HepG2 (cell line): ENCODE data around the gene RABGAP1L. TPM values are rescaled to one million over a fixed set of nuclear protein-coding genes. Genes with fewer than 3 reads are reported as not detected.

Source experiments
- ARNT2 ChIP-seq: sonication (generic); formaldehyde crosslinking; IDR thresholded peaks from 2 replicates; pipeline ENCODE4 v1.8.0; 2022; ENCODE audit warnings: mild to moderate bottlenecking, low read depth, missing genetic modification reagents, moderate library complexity
- CHD4 ChIP-seq: fragments of 200-600 bp; sonication (generic); IDR thresholded peaks from 2 replicates; pipeline ENCODE4 v1.7.0; 2017; ENCODE audit warnings: mild to moderate bottlenecking, low read length, borderline replicate concordance
- GATA4 ChIP-seq: sonication (generic); IDR thresholded peaks from 2 replicates; pipeline ENCODE4 v1.6.1; 2016; ENCODE audit warnings: antibody characterized with exemption, low read depth, borderline replicate concordance
- HOXD1 ChIP-seq: sonication (generic); formaldehyde crosslinking; IDR thresholded peaks from 2 replicates; pipeline ENCODE4 v1.5.0; 2020; ENCODE audit warnings: missing genetic modification reagents
- KLF11 ChIP-seq: IDR thresholded peaks from 2 replicates; pipeline ENCODE4 v1.6.1; 2016; ENCODE audit warnings: missing compliant biosample characterization
- MTF1 ChIP-seq: sonication (generic); formaldehyde crosslinking; IDR thresholded peaks from 2 replicates; pipeline ENCODE4 v1.5.0; 2020; ENCODE audit warnings: missing genetic modification reagents
- NONO ChIP-seq, 2 experiments: fragments of 450-650 bp in 1 of 2; sonication (generic) in 1 of 2; formaldehyde crosslinking in 1 of 2; IDR thresholded peaks in 1 of 2; conservative IDR thresholded peaks in 1 of 2; 2 replicates each; pipeline versions ENCODE4 v1.6.1 to v1.8.0; 2017 to 2022; ENCODE audit warnings: mild to moderate bottlenecking in 1 of 2, missing genetic modification reagents in 1 of 2, moderate library complexity in 1 of 2
- NR2C2 ChIP-seq: sonication (generic); formaldehyde crosslinking; IDR thresholded peaks from 2 replicates; pipeline ENCODE4 v1.4.0; 2020; ENCODE audit warnings: missing genetic modification reagents, mild to moderate bottlenecking, moderate library complexity, borderline replicate concordance
- RCOR2 ChIP-seq: IDR thresholded peaks from 2 replicates; pipeline ENCODE4 v1.6.1; 2016; ENCODE audit warnings: missing biosample characterization, missing genetic modification reagents
- RELA ChIP-seq: sonication (generic); formaldehyde crosslinking; IDR thresholded peaks from 2 replicates; pipeline ENCODE4 v1.4.0; 2020; ENCODE audit warnings: missing genetic modification reagents
- RNF2 ChIP-seq: fragments of 450-650 bp; conservative IDR thresholded peaks from 2 replicates; pipeline ENCODE4 v1.6.1; 2016; ENCODE audit warnings: low read depth
- SMAD3 ChIP-seq: sonication (generic); formaldehyde crosslinking; IDR thresholded peaks from 2 replicates; pipeline ENCODE4 v1.4.0; 2020; ENCODE audit warnings: missing genetic modification reagents
- SP5 ChIP-seq: IDR thresholded peaks from 2 replicates; pipeline ENCODE4 v1.6.1; 2016; ENCODE audit warnings: low read depth, borderline replicate concordance
- TMF1 ChIP-seq: sonication (generic); formaldehyde crosslinking; IDR thresholded peaks from 2 replicates; pipeline ENCODE4 v1.8.1; 2022; ENCODE audit warnings: low read depth, missing genetic modification reagents
- ZBTB21 ChIP-seq: sonication (generic); formaldehyde crosslinking; IDR thresholded peaks from 2 replicates; pipeline ENCODE4 v1.4.0; 2020; ENCODE audit warnings: missing genetic modification reagents
- ZNF17 ChIP-seq: sonication (generic); formaldehyde crosslinking; IDR thresholded peaks from 2 replicates; pipeline ENCODE4 v1.5.0; 2020; ENCODE audit warnings: mild to moderate bottlenecking, missing genetic modification reagents
- ZNF180 ChIP-seq: sonication (generic); formaldehyde crosslinking; IDR thresholded peaks from 2 replicates; pipeline ENCODE4 v1.4.0; 2020; ENCODE audit warnings: low read depth, missing genetic modification reagents, borderline replicate concordance
- ZNF614 ChIP-seq: IDR thresholded peaks from 2 replicates; pipeline ENCODE4 v1.6.1; 2018; ENCODE audit warnings: missing biosample characterization, missing genetic modification reagents, inconsistent platforms, borderline replicate concordance
- ZNF761 ChIP-seq: sonication (generic); formaldehyde crosslinking; conservative IDR thresholded peaks from 2 replicates; pipeline ENCODE4 v1.4.0; 2020; ENCODE audit warnings: mild to moderate bottlenecking, missing genetic modification reagents
- ZNF792 ChIP-seq: IDR thresholded peaks from 2 replicates; pipeline ENCODE4 v1.6.1; 2016
- ZNF839 ChIP-seq: sonication (generic); formaldehyde crosslinking; IDR thresholded peaks from 2 replicates; pipeline ENCODE4 v1.4.0; 2020; ENCODE audit warnings: missing genetic modification reagents, mild to moderate bottlenecking, borderline replicate concordance
- polyA plus RNA-seq, 8 experiments: library from polyadenylated mRNA; depleted of rRNA in 3 of 8; stranded (reverse) in 7 of 8; unstranded in 1 of 8; fragments of >200 nt; fragmentation: Illumina TruSeq in 4 of 8; extraction: Trizol in 4 of 8; gene quantifications; 2 replicates each; pipeline versions ENCODE4 v1.2.1 to v1.2.3, GENCODE V29; 2011 to 2016; ENCODE audit warnings: low read depth in 4 of 8, missing spikeins in 1 of 8, mixed read lengths in 1 of 8; ENCODE audit not compliant: insufficient read depth in 1 of 8
- total RNA-seq, 5 experiments: library from RNA; depleted of rRNA; stranded (reverse); fragments of >200 nt; fragmentation: Illumina TruSeq; extraction: Trizol; gene quantifications; 2 replicates each; pipeline ENCODE4 v1.2.3, GENCODE V29; 2016; ENCODE audit warnings: low read depth in 1 of 5
- TF ChIP-seq, protein P1 (sequence below): IDR thresholded peaks from 2 replicates; pipeline ENCODE4 v1.6.1; 2016
- TF ChIP-seq, protein P2 (sequence below): IDR thresholded peaks from 2 replicates; pipeline ENCODE4 v1.6.1; 2016; ENCODE audit warnings: missing genetic modification reagents, missing compliant biosample characterization
- TF ChIP-seq, protein P3 (sequence below): IDR thresholded peaks from 2 replicates; pipeline ENCODE4 v1.4.0; 2020; ENCODE audit warnings: mild to moderate bottlenecking, missing genetic modification reagents
- TF ChIP-seq, protein P4 (sequence below): sonication (generic); formaldehyde crosslinking; IDR thresholded peaks from 2 replicates; pipeline ENCODE4 v1.5.0; 2020; ENCODE audit warnings: missing genetic modification reagents

The RABGAP1L gene
- total and polyA plus RNA-seq, 2 of the 13 experiments (the other 11 are each of a cell fraction or from before 2014, with no cell fraction given), result 7.9 to 22.6 TPM

DNA sequence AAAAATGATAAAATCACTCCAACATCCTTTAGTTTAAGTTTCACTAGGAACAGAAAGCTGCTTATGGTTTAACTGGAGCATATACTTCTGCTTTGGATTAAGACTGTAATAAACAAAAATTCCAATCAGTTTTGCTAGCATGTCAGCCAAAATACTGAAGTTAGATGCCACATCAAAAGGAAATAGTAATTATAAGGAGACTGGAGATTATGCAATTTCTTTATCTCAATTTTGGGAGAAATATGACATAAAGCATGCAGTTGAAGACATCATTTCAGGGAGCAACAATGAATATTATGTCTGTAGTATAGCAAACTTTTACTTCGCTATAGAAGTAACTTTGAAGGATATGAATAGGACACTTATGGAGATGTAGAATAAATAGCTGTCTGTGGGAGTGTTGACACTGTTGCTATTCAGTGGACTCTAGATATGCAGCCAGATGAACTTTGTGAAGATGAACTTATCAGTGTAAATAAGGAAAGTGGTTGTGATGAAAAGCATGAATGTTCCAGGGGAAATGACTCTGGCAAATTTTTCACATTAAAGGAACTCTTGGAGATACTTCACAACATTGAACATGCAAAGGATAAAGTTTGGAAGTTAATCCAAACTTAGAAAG lies 107.8 kb downstream of the RABGAP1L start (continued):
- TF ChIP-seq, protein P1, sequence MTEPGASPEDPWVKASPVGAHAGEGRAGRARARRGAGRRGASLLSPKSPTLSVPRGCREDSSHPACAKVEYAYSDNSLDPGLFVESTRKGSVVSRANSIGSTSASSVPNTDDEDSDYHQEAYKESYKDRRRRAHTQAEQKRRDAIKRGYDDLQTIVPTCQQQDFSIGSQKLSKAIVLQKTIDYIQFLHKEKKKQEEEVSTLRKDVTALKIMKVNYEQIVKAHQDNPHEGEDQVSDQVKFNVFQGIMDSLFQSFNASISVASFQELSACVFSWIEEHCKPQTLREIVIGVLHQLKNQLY, result peak; percentile 42; the same call in 1 of the 2 replicates
- TF ChIP-seq SP5 (CRISPR knock-in tag), result 0 out of 2 replicates have a peak, but pooled peaks have one; percentile 21
- no peak for TF ChIP-seq TMF1
- TF ChIP-seq ZNF839 (CRISPR knock-in tag), result no peak
- TF ChIP-seq, protein P2, sequence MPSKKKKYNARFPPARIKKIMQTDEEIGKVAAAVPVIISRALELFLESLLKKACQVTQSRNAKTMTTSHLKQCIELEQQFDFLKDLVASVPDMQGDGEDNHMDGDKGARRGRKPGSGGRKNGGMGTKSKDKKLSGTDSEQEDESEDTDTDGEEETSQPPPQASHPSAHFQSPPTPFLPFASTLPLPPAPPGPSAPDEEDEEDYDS (CRISPR knock-in tag), result peak; percentile 18; the same call in 1 of the 2 replicates
- peak; percentile 79; the same call in 1 of the 2 replicates for TF ChIP-seq ZNF614 (CRISPR knock-in tag)
- peak; percentile 88 for TF ChIP-seq GATA4
- no peak for TF ChIP-seq ZNF17 (CRISPR knock-in tag)
- TF ChIP-seq, protein P3, sequence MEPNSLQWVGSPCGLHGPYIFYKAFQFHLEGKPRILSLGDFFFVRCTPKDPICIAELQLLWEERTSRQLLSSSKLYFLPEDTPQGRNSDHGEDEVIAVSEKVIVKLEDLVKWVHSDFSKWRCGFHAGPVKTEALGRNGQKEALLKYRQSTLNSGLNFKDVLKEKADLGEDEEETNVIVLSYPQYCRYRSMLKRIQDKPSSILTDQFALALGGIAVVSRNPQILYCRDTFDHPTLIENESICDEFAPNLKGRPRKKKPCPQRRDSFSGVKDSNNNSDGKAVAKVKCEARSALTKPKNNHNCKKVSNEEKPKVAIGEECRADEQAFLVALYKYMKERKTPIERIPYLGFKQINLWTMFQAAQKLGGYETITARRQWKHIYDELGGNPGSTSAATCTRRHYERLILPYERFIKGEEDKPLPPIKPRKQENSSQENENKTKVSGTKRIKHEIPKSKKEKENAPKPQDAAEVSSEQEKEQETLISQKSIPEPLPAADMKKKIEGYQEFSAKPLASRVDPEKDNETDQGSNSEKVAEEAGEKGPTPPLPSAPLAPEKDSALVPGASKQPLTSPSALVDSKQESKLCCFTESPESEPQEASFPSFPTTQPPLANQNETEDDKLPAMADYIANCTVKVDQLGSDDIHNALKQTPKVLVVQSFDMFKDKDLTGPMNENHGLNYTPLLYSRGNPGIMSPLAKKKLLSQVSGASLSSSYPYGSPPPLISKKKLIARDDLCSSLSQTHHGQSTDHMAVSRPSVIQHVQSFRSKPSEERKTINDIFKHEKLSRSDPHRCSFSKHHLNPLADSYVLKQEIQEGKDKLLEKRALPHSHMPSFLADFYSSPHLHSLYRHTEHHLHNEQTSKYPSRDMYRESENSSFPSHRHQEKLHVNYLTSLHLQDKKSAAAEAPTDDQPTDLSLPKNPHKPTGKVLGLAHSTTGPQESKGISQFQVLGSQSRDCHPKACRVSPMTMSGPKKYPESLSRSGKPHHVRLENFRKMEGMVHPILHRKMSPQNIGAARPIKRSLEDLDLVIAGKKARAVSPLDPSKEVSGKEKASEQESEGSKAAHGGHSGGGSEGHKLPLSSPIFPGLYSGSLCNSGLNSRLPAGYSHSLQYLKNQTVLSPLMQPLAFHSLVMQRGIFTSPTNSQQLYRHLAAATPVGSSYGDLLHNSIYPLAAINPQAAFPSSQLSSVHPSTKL (CRISPR knock-in tag), result peak; percentile 97
- 0 out of 2 replicates have a peak, but pooled peaks have one; percentile 79 for TF ChIP-seq CHD4
- no peak for TF ChIP-seq RNF2
- no peak for TF ChIP-seq KLF11 (CRISPR knock-in tag)
- TF ChIP-seq ZBTB21 (CRISPR knock-in tag), result no peak
- no peak for TF ChIP-seq ZNF761 (CRISPR knock-in tag)
- peak; percentile 46; the same call in 1 of the 2 replicates for TF ChIP-seq NR2C2 (CRISPR knock-in tag)
- TF ChIP-seq NONO (IDR thresholded peaks at IDR 0.05), result no peak
- peak; percentile 20; the same call in 1 of the 2 replicates for TF ChIP-seq NONO (CRISPR knock-in tag; conservative IDR thresholded peaks at IDR 0.05)
- TF ChIP-seq HOXD1 (CRISPR knock-in tag), result peak; percentile 43; the same call in 1 of the 2 replicates
- TF ChIP-seq ZNF792 (CRISPR knock-in tag), result peak; percentile 52; the same call in 1 of the 2 replicates
- no peak for TF ChIP-seq RELA (CRISPR knock-in tag)
- TF ChIP-seq ARNT2 (CRISPR knock-in tag), result no peak
- TF ChIP-seq MTF1 (CRISPR knock-in tag), result no peak
- TF ChIP-seq, protein P4, sequence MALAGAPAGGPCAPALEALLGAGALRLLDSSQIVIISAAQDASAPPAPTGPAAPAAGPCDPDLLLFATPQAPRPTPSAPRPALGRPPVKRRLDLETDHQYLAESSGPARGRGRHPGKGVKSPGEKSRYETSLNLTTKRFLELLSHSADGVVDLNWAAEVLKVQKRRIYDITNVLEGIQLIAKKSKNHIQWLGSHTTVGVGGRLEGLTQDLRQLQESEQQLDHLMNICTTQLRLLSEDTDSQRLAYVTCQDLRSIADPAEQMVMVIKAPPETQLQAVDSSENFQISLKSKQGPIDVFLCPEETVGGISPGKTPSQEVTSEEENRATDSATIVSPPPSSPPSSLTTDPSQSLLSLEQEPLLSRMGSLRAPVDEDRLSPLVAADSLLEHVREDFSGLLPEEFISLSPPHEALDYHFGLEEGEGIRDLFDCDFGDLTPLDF (CRISPR knock-in tag), result no peak
- TF ChIP-seq SMAD3, result no peak
- TF ChIP-seq ZNF180 (CRISPR knock-in tag), result no peak
- peak; percentile 84; the same call in 1 of the 2 replicates for TF ChIP-seq RCOR2 (CRISPR knock-in tag)
